ENCODE data around the gene TTLL6. TPM values are rescaled to one million over a fixed set of nuclear protein-coding genes. Genes with fewer than 3 reads are reported as not detected.
"Not testable (repeated sequence)": the region's sequence is repeated elsewhere in the genome, so short reads cannot be mapped to it uniquely, and the experiment has no call there.

The TTLL6 gene
- total and polyA plus RNA-seq, 7 experiments from 2014 or later = not detected

DNA sequence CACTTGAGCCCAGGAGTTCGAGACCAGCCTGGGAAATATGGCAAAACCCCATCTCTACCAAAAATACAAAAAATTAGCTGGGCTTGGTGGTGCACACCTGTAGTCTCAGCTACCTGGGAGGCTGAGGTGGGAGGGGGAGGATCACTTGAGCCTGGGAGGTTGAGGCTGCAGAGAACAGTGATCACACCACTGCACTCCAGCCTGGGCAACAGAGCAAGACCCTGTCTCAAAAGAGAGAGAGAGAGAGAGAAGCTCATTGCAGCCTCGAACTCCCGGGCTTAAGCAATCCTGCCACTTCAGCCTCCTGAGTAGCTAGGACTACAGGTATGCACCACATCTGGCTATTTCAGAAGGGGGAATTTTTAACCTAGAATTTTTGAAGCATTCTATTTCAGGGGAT lies 100.5 kb downstream of the TTLL6 start:
- Histone ChIP-seq H3K4me1 (ENCODE audit: control insufficient read depth in 2 of 2, insufficient read depth in 2 of 2, low read length in 2 of 2) (peaks cover 0 to 13% of the 10 kb centered on the region in 2 donors), H3K27me3 (ENCODE audit: control insufficient read depth in 2 of 2, insufficient read depth in 2 of 2, low read length in 2 of 2) (peaks cover 22 to 44% of the 10 kb centered on the region in 2 donors)
- H3K36me3 Mint-ChIP-seq; H3K4me3 ChIP-seq (ENCODE audit: low read length); H3K9me3 ChIP-seq (ENCODE audit: control insufficient read depth in 2 of 3, low read length in 3 of 3); H3K27ac ChIP-seq (ENCODE audit: low read depth, low read length); H3K36me3 ChIP-seq (ENCODE audit: control insufficient read depth in 2 of 3, insufficient read depth in 3 of 3, low read length in 3 of 3); H3K27ac Mint-ChIP-seq; intact Hi-C loops (cut with micrococcal nuclease); ATAC-seq; DNase-seq; H3K4me3 Mint-ChIP-seq: not testable (repeated sequence)
- Mint-ChIP-seq H3K27me3 (peaks cover 64 to 85% (median 77%) of the 10 kb centered on the region in 5 donors), H3K9me3 (peaks cover 0 to 21% (median 5%) of the 10 kb centered on the region in 11 donors), H3K4me1 (peaks cover 0 to 34% (median 18%) of the 10 kb centered on the region in 7 donors)
- ChIA-PET POLR2A (interaction anchor here (1.2 kb wide), 1 partner anchor 10 kb away, joined by 4 read pairs; no protein-coding TSS in a partner anchor), CTCF (interaction anchor here (1.0 to 1.2 kb wide), 2 partner anchors 8 to 37 kb away, joined by 3 to 4 read pairs; no protein-coding TSS in a partner anchor)

DNA sequence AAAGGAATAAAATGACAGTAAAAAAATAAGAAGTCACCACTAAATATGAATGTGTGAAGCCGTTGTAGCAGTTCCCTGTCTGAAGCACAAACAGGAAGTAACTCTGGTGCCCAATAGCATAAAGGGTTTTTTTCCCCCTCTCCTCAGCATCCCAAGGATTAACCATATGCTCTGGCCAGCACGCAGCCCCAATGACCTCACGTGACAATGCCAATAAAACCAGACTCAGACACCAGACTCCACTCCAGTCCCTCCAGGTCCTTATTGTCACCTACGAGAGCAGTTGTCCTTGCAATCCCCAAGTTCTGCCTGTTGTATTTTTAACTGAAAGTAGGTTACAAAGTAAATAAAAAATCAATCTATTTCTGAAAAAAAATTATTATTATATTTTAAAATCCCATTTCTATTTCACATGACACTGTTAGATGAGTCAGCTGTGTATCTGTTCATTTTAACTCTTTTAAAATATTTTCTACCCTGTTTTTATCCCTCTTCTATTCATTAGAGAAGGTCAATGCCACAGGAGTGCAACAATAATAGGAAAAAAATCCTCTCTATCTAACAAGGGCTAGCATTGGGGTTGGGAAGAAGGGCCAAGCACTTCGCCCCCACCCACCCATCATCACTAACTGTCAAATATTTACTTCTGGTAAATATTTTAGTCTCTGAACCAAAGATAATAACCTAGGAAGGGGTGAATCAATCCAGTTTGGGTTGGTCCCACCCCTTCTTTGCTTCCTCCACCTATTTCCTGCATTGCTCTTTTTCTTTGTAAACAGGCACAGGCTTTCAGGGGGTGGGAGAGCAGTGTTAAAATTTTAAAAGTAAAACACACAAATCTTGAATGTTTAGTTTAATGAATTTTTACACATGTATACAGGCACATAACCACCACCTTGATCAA lies 101.3 kb downstream of the TTLL6 start:
- Histone ChIP-seq H3K27me3 (ENCODE audit: control insufficient read depth in 2 of 2, insufficient read depth in 2 of 2, low read length in 2 of 2) (peaks cover 18 to 38% of the 10 kb centered on the region in 2 donors), H3K36me3 (ENCODE audit: control insufficient read depth in 2 of 3, insufficient read depth in 3 of 3, low read length in 3 of 3) (no peaks in the 10 kb centered on the region), H3K9me3 (ENCODE audit: control insufficient read depth in 2 of 3, low read length in 3 of 3) (no peaks in the 10 kb centered on the region), H3K27ac (ENCODE audit: low read depth, low read length) (no peak overlapping the region), H3K4me1 (ENCODE audit: control insufficient read depth in 2 of 2, insufficient read depth in 2 of 2, low read length in 2 of 2) (peaks cover 0 to 13% of the 10 kb centered on the region in 2 donors), H3K4me3 (ENCODE audit: low read length) (no peak overlapping the region)
- Mint-ChIP-seq H3K27ac (no peak overlapping the region), H3K4me1 (peaks cover 0 to 34% (median 18%) of the 10 kb centered on the region in 7 donors), H3K9me3 (peaks cover 0 to 19% (median 5%) of the 10 kb centered on the region in 11 donors), H3K36me3 (peaks cover 0 to 8% (median 0%) of the 10 kb centered on the region in 5 donors), H3K4me3 (no peak overlapping the region), H3K27me3 (peaks cover 65 to 84% (median 78%) of the 10 kb centered on the region in 5 donors)
- POLR2A ChIA-PET = no interaction called here
- intact Hi-C loops (cut with micrococcal nuclease) = no loop called here
- CTCF ChIA-PET = interaction anchor here (0.8 kb wide), 1 partner anchor 11 kb away, joined by 3 read pairs; no protein-coding TSS in a partner anchor
- ATAC-seq (no peak), DNase-seq (no peak)

Small RNA genes lying within 50 kb of the gene (microRNA-seq; reads per million reads assigned to microRNA genes)
- gene MIR3185 (ENCODE audit: borderline microRNAs expressed) = not detected

Other genes with a start within 250 kb of the TTLL6 start
- gene HOXB4, start 238.9 kb downstream of the TTLL6 start, total RNA-seq = 1 to 10 TPM in 4 of 5 experiments, under 1 TPM in 1; 0.34 to 7.9 (median 2.4) TPM
- gene HOXB4, start 238.9 kb downstream of the TTLL6 start, polyA plus RNA-seq = not detected
- 10 to 100 TPM in 1 of 5 experiments, 1 to 10 TPM in 3, under 1 TPM in 1; 0.48 to 14.6 (median 7.1) TPM for gene HOXB3, start 227.0 kb downstream of the TTLL6 start, total RNA-seq
- under 1 TPM in 1 of 2 donors, not detected in 1; 0.11 TPM for gene HOXB3, start 227.0 kb downstream of the TTLL6 start, polyA plus RNA-seq
- not detected for gene HOXB5, start 223.4 kb downstream of the TTLL6 start, total RNA-seq
- not detected for gene HOXB5, start 223.4 kb downstream of the TTLL6 start, polyA plus RNA-seq
- under 1 TPM in 1 of 5 experiments, not detected in 4; 0.34 TPM for gene HOXB6, start 212.2 kb downstream of the TTLL6 start, total RNA-seq
- not detected for gene HOXB6, start 212.2 kb downstream of the TTLL6 start, polyA plus RNA-seq
- under 1 TPM in 1 of 5 experiments, not detected in 4; 0.31 TPM for gene HOXB7, start 206.2 kb downstream of the TTLL6 start, total RNA-seq
- gene HOXB7, start 206.2 kb downstream of the TTLL6 start, polyA plus RNA-seq = not detected
- gene HOXB8, start 201.9 kb downstream of the TTLL6 start, total RNA-seq = not detected
- not detected for gene HOXB8, start 201.9 kb downstream of the TTLL6 start, polyA plus RNA-seq
- gene HOXB9, start 190.9 kb downstream of the TTLL6 start, total RNA-seq = under 1 TPM in 3 of 5 experiments, not detected in 2; 0.12 to 0.24 (median 0.16) TPM
- gene HOXB9, start 190.9 kb downstream of the TTLL6 start, polyA plus RNA-seq = not detected
- gene PRAC1, start 94.7 kb downstream of the TTLL6 start, total RNA-seq = not detected
- gene PRAC1, start 94.7 kb downstream of the TTLL6 start, polyA plus RNA-seq = not detected
- not detected for gene PRAC2, start 94.0 kb downstream of the TTLL6 start, total RNA-seq
- not detected for gene PRAC2, start 94.0 kb downstream of the TTLL6 start, polyA plus RNA-seq
- not detected for gene HOXB13, start 88.5 kb downstream of the TTLL6 start, total RNA-seq
- not detected for gene HOXB13, start 88.5 kb downstream of the TTLL6 start, polyA plus RNA-seq
- 100 to 1,000 TPM; 129 to 208 (median 139) TPM for gene CALCOCO2, start 13.8 kb upstream of the TTLL6 start, total RNA-seq
- gene CALCOCO2, start 13.8 kb upstream of the TTLL6 start, polyA plus RNA-seq = 100 to 1,000 TPM; 159 to 167 TPM
- gene ATP5MC1, start 75.6 kb upstream of the TTLL6 start, total RNA-seq = 100 to 1,000 TPM in 1 of 5 experiments, 10 to 100 TPM in 4; 28.0 to 102 (median 37.0) TPM
- 100 to 1,000 TPM; 155 to 179 TPM for gene ATP5MC1, start 75.6 kb upstream of the TTLL6 start, polyA plus RNA-seq
- 10 to 100 TPM; 71.6 to 96.6 (median 91.8) TPM for gene UBE2Z, start 91.2 kb upstream of the TTLL6 start, total RNA-seq
- 10 to 100 TPM; 52.1 to 55.6 TPM for gene UBE2Z, start 91.2 kb upstream of the TTLL6 start, polyA plus RNA-seq
- gene SNF8, start 127.6 kb upstream of the TTLL6 start, total RNA-seq = 100 to 1,000 TPM in 1 of 5 experiments, 10 to 100 TPM in 4; 54.8 to 122 (median 60.3) TPM
- 10 to 100 TPM; 94.2 to 98.5 TPM for gene SNF8, start 127.6 kb upstream of the TTLL6 start, polyA plus RNA-seq
- gene GIP, start 151.4 kb upstream of the TTLL6 start, total RNA-seq = not detected
- not detected for gene GIP, start 151.4 kb upstream of the TTLL6 start, polyA plus RNA-seq
- not detected for gene IGF2BP1, start 180.2 kb upstream of the TTLL6 start, total RNA-seq
- not detected for gene IGF2BP1, start 180.2 kb upstream of the TTLL6 start, polyA plus RNA-seq